ENCODE results near the gene CTLA4. TPM values are rescaled to one million over a fixed set of nuclear protein-coding genes. Genes with fewer than 3 reads are reported as not detected.

The CTLA4 gene
- total RNA-seq, 1 donor from 2014 or later = not detected

GRCh38 chr2:203891474-203891873, 23.9 kb downstream of the CTLA4 start:
- no peak for TF ChIP-seq CTCF (conservative IDR thresholded peaks at IDR 0.05)
- no peak for DNase-seq (ENCODE audit: extremely low spot score, unreplicated experiment)
- H3K4me3 Mint-ChIP-seq = no peak overlapping the region
- peaks cover 4% of the 10 kb centered on the region for H3K9me3 Mint-ChIP-seq
- H3K36me3 Mint-ChIP-seq = no peaks in the 10 kb centered on the region
- peaks cover 4% of the 10 kb centered on the region for H3K4me1 Mint-ChIP-seq (ENCODE audit: unreplicated experiment)
- no peaks in the 10 kb centered on the region for H3K27me3 Mint-ChIP-seq
- no peak overlapping the region for H3K27ac Mint-ChIP-seq

DNA sequence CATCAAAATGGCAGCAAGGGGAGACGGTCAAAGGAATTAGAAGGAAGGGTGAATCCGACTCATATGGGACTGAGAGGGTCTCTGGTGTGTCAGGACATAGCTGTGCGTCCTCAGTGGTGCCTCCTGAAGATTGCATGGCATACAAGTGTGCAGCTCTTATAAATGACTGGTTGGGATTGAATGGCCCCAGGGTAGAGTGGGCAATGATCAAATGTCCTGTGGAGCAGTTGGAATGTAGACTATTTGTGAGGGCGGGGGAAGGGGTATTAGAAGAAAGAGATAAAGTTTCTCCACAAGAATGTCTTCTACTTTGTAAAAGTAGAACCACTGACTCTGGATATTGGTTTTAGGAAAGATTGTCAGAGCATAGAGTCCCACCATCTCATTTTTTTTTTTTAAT, 24.6 kb downstream of the CTLA4 start:
- no peak for DNase-seq (ENCODE audit: extremely low spot score, unreplicated experiment)
- Mint-ChIP-seq H3K27me3 (no peaks in the 10 kb centered on the region), H3K27ac (no peak overlapping the region), H3K36me3 (no peaks in the 10 kb centered on the region), H3K9me3 (peaks cover 4% of the 10 kb centered on the region), H3K4me1 (ENCODE audit: unreplicated experiment) (peaks cover 4% of the 10 kb centered on the region), H3K4me3 (no peak overlapping the region)
- no peak for TF ChIP-seq CTCF (conservative IDR thresholded peaks at IDR 0.05)

DNA sequence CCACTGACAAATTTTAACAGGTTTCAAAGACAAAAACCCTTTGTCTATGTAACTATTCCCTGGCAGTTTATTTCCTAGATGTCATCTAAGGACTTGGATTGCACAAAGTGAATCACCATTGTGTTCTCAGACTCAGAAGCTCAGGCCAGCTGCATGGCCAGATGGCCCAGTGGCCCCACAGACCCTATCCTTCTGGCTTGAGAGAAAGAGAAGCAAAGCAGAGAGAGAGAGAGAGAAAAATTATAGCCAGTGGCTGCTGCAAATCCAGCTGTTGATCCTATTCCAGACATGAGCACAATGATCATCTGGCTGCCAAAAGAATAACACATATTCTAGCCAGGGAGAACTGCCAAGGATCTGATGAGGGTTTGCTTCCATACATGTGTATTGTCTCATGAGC, 25.8 kb downstream of the CTLA4 start:
- Mint-ChIP-seq H3K36me3 (no peaks in the 10 kb centered on the region), H3K4me1 (ENCODE audit: unreplicated experiment) (peaks cover 4% of the 10 kb centered on the region), H3K4me3 (no peak overlapping the region), H3K9me3 (peaks cover 4% of the 10 kb centered on the region), H3K27me3 (no peaks in the 10 kb centered on the region), H3K27ac (no peak overlapping the region)
- TF ChIP-seq CTCF (conservative IDR thresholded peaks at IDR 0.05) = no peak
- no peak for DNase-seq (ENCODE audit: extremely low spot score, unreplicated experiment)

DNA sequence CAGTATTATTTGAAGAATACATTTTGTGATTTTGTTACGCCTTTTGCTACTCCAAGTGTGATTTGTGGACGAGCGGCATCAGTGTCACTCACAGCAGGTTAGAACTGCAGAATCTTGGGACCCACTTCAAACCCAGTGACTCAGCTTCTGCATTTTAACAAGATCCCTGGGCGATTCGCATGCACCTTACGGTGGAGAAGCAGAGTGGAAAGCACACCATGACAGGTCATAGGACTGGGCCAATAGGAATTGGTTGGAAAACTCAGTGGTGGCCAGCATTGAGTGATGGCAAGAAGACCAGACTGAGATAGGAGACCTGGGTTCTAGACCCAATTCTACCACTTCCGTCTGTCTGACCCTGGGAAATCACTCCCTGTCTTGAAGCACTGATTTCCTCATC, 26.3 kb downstream of the CTLA4 start:
- DNase-seq (ENCODE audit: extremely low spot score, unreplicated experiment) = no peak
- Mint-ChIP-seq H3K27me3 (no peaks in the 10 kb centered on the region), H3K27ac (no peak overlapping the region), H3K9me3 (peaks cover 4% of the 10 kb centered on the region), H3K4me3 (no peak overlapping the region), H3K4me1 (ENCODE audit: unreplicated experiment) (peaks cover 4% of the 10 kb centered on the region), H3K36me3 (no peaks in the 10 kb centered on the region)
- no peak for TF ChIP-seq CTCF (conservative IDR thresholded peaks at IDR 0.05)

- Mint-ChIP-seq H3K36me3 (no peaks in the 10 kb centered on the region), H3K27ac (no peak overlapping the region)
Observed at GRCh38 chr2:203894262-203894661, 26.7 kb downstream of the CTLA4 start.

More at GRCh38 chr2:203894262-203894661, 26.7 kb downstream of the CTLA4 start:
- Mint-ChIP-seq H3K9me3 (peaks cover 4% of the 10 kb centered on the region), H3K4me3 (no peak overlapping the region), H3K4me1 (ENCODE audit: unreplicated experiment) (peaks cover 4% of the 10 kb centered on the region), H3K27me3 (no peaks in the 10 kb centered on the region)
- DNase-seq (ENCODE audit: extremely low spot score, unreplicated experiment) = no peak
- TF ChIP-seq CTCF (conservative IDR thresholded peaks at IDR 0.05) = no peak
